ENCODE measurements around the gene CENPQ. TPM values are rescaled to one million over a fixed set of nuclear protein-coding genes. Genes with fewer than 3 reads are reported as not detected.

Gene CENPQ
- total RNA-seq, 1 donor from 2014 or later: 48.8 TPM

DNA sequence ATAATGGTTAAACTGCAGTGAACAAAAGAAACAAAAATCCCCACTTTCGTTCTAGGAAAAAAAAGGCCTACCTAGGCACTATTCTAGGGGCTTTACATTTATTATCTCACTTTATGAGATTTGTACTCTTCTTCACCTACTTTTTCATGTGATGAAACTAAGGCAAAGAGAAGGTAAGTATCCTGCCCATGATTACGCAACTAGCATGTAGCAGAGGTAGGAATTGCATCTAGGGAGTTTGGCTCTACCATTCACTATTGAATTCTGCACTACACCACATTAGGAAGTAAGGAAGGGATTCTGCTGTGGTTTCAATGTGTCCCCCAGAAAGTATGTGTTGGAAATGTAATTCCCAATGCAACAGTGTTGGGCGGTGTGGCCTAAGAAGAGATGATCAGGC lies 75.9 kb downstream of the CENPQ start:
- H3K27ac ChIP-seq: no peak overlapping the region
- no peaks in the 10 kb centered on the region for H3K79me2 ChIP-seq (ENCODE audit: low read depth)
- H3K4me3 ChIP-seq: no peak overlapping the region
- no peaks in the 10 kb centered on the region for H3F3A ChIP-seq (ENCODE audit: low read depth)
- H3K9me3 ChIP-seq (ENCODE audit: low read depth): no peaks in the 10 kb centered on the region
- Mint-ChIP-seq H3K4me1 (peaks cover 7% of the 10 kb centered on the region), H3K9me3 (no peaks in the 10 kb centered on the region), H3K27me3 (ENCODE audit: insufficient read depth, low read depth) (peaks cover 2% of the 10 kb centered on the region), H3K27ac (no peak overlapping the region), H3K36me3 (no peaks in the 10 kb centered on the region), H3K4me3 (no peak overlapping the region)
- H3K36me3 ChIP-seq: no peaks in the 10 kb centered on the region
- no peak overlapping the region for H2AFZ ChIP-seq (replicated peaks)
- H3K9ac ChIP-seq: no peak overlapping the region
- peaks cover 12% of the 10 kb centered on the region for H3K4me1 ChIP-seq
- H3K27me3 ChIP-seq: no peaks in the 10 kb centered on the region
- DNase-seq (ENCODE audit: low spot score): no peak
- H4K20me1 ChIP-seq (ENCODE audit: low read depth): no peaks in the 10 kb centered on the region
- TF ChIP-seq, protein P1, sequence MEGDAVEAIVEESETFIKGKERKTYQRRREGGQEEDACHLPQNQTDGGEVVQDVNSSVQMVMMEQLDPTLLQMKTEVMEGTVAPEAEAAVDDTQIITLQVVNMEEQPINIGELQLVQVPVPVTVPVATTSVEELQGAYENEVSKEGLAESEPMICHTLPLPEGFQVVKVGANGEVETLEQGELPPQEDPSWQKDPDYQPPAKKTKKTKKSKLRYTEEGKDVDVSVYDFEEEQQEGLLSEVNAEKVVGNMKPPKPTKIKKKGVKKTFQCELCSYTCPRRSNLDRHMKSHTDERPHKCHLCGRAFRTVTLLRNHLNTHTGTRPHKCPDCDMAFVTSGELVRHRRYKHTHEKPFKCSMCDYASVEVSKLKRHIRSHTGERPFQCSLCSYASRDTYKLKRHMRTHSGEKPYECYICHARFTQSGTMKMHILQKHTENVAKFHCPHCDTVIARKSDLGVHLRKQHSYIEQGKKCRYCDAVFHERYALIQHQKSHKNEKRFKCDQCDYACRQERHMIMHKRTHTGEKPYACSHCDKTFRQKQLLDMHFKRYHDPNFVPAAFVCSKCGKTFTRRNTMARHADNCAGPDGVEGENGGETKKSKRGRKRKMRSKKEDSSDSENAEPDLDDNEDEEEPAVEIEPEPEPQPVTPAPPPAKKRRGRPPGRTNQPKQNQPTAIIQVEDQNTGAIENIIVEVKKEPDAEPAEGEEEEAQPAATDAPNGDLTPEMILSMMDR (IDR thresholded peaks at IDR 0.05): no peak
- TF ChIP-seq EZH2phosphoT487 (IDR thresholded peaks at IDR 0.05) (no peak), EZH2 (IDR thresholded peaks at IDR 0.05) (no peak)
- no peak overlapping the region for H3K4me2 ChIP-seq

DNA sequence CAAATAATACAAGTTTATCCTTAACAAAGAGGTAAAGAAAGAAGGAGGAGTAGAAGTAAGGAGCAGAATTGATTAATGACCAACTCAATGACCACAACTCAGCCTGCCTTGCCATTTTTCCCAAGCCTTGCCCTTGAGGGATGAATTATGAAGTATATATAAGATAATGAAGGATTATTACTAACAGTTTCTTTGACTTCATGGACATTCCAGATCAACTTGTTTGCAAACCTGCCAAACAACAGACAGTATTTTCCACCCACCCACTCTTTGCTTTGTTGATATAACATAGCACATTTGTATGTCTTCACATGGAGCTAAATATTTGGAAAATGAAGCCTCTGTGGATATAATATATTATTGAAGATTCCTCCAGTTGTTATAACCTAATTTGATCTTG lies 77.4 kb downstream of the CENPQ start:
- Histone ChIP-seq H3K36me3 (no peaks in the 10 kb centered on the region), H4K20me1 (ENCODE audit: low read depth) (no peaks in the 10 kb centered on the region), H3K27me3 (no peaks in the 10 kb centered on the region), H3K4me3 (no peak overlapping the region), H3K4me2 (no peak overlapping the region), H3F3A (ENCODE audit: low read depth) (no peaks in the 10 kb centered on the region), H2AFZ (replicated peaks) (no peak overlapping the region), H3K9ac (no peak overlapping the region), H3K79me2 (ENCODE audit: low read depth) (no peaks in the 10 kb centered on the region), H3K9me3 (ENCODE audit: low read depth) (no peaks in the 10 kb centered on the region), H3K27ac (no peak overlapping the region), H3K4me1 (peaks cover 12% of the 10 kb centered on the region)
- Mint-ChIP-seq H3K4me3 (no peak overlapping the region), H3K27ac (no peak overlapping the region), H3K27me3 (ENCODE audit: insufficient read depth, low read depth) (peaks cover 2% of the 10 kb centered on the region), H3K9me3 (no peaks in the 10 kb centered on the region), H3K4me1 (peaks cover 7% of the 10 kb centered on the region), H3K36me3 (no peaks in the 10 kb centered on the region)
- TF ChIP-seq, protein P1 (IDR thresholded peaks at IDR 0.05): no peak
- TF ChIP-seq EZH2 (IDR thresholded peaks at IDR 0.05): no peak
- TF ChIP-seq EZH2phosphoT487 (IDR thresholded peaks at IDR 0.05): no peak
- DNase-seq (ENCODE audit: low spot score): no peak

DNA sequence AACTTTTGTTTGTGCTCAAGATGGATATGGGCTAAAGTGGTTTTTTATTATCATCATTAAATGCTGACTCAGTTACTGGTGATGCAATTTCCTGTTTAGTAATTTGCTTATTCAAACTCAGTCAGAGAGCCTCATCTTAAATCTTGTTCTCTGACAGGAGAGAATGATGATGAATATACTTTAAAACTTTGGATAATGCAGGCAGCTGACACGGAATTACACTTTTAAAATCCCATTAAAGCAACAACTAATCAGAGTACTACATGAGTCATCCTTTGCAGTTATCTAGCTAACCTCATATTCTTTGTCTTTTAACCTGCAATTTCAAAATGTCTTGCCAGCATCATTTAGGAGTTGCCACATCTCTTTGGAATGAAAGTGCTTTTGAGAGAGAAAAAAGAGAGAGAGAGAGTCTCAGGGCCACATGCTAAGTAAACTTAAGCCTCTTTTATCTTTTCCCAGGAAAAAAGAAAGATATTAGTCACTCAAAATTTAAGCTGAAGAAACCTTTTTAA lies 78.1 kb downstream of the CENPQ start:
- Mint-ChIP-seq H3K9me3 (no peaks in the 10 kb centered on the region), H3K27ac (no peak overlapping the region), H3K4me3 (no peak overlapping the region), H3K27me3 (ENCODE audit: insufficient read depth, low read depth) (peaks cover 2% of the 10 kb centered on the region), H3K4me1 (peaks cover 9% of the 10 kb centered on the region), H3K36me3 (no peaks in the 10 kb centered on the region)
- Histone ChIP-seq H3K4me1 (peaks cover 15% of the 10 kb centered on the region), H3K9me3 (ENCODE audit: low read depth) (no peaks in the 10 kb centered on the region), H3F3A (ENCODE audit: low read depth) (no peaks in the 10 kb centered on the region), H3K4me2 (peak overlapping the region; percentile 1), H3K27ac (no peak overlapping the region), H4K20me1 (ENCODE audit: low read depth) (no peaks in the 10 kb centered on the region), H3K27me3 (no peaks in the 10 kb centered on the region), H3K9ac (no peak overlapping the region), H2AFZ (replicated peaks) (peak overlapping the region; percentile 34), H3K36me3 (no peaks in the 10 kb centered on the region), H3K79me2 (ENCODE audit: low read depth) (no peaks in the 10 kb centered on the region), H3K4me3 (no peak overlapping the region)
- no peak for DNase-seq (ENCODE audit: low spot score)
- TF ChIP-seq EZH2phosphoT487 (IDR thresholded peaks at IDR 0.05): no peak
- TF ChIP-seq EZH2 (IDR thresholded peaks at IDR 0.05): no peak

DNA sequence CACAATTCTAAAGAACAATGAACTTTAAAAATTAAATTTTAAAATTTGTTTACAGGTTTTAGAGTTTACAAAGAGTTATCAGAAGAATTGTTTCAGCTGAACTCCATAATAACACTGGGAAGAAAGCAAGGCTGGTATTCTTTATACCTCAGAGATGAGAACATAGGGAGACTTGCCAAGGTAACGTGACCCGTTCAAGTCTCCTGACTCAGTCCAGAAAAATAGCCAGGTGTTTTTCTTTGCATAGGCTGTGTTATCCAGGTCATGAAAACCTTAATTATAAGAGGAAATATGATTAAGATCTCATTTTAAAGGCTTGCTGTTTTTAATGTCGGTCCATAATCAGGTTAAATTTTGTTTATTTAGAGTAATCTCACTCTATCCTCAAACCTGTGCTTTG lies 78.8 kb downstream of the CENPQ start:
- Histone ChIP-seq H3K4me3 (no peak overlapping the region), H3K36me3 (no peaks in the 10 kb centered on the region), H3K79me2 (ENCODE audit: low read depth) (no peaks in the 10 kb centered on the region), H3K27ac (no peak overlapping the region), H2AFZ (replicated peaks) (no peak overlapping the region), H3K9me3 (ENCODE audit: low read depth) (no peaks in the 10 kb centered on the region), H3K4me2 (no peak overlapping the region), H3K9ac (no peak overlapping the region), H3K4me1 (peaks cover 22% of the 10 kb centered on the region), H3K27me3 (no peaks in the 10 kb centered on the region), H4K20me1 (ENCODE audit: low read depth) (no peaks in the 10 kb centered on the region), H3F3A (ENCODE audit: low read depth) (no peaks in the 10 kb centered on the region)
- no peak for DNase-seq (ENCODE audit: low spot score)
- Mint-ChIP-seq H3K36me3 (no peaks in the 10 kb centered on the region), H3K4me3 (no peak overlapping the region), H3K4me1 (peaks cover 15% of the 10 kb centered on the region), H3K27ac (no peak overlapping the region), H3K27me3 (ENCODE audit: insufficient read depth, low read depth) (no peaks in the 10 kb centered on the region), H3K9me3 (no peaks in the 10 kb centered on the region)
- TF ChIP-seq, protein P1 (IDR thresholded peaks at IDR 0.05): no peak
- TF ChIP-seq EZH2phosphoT487 (IDR thresholded peaks at IDR 0.05): no peak
- TF ChIP-seq EZH2 (IDR thresholded peaks at IDR 0.05): no peak
